HCT116 (cell line): ENCODE measurements around the gene GPR176. TPM values are rescaled to one million over a fixed set of nuclear protein-coding genes. Genes with fewer than 3 reads are reported as not detected.

Experiments used
- ATAC-seq: fragments of 200-7000 bp; cut with Tn5 transposase; 2 replicates; pipeline ENCODE4 v1.9.1; 2020; ENCODE audit warnings: mild to moderate bottlenecking, moderate library complexity
- BruUV-seq: library from RNA; stranded (reverse); fragments of 400-500 nt; replicated peaks from 2 replicates; lab custom pipeline; 2021; lab: Mats Ljungman, UMichigan
- CTCF ChIA-PET: fragments of 300-600 bp; sonication (Branson Sonifier 250); formaldehyde crosslinking; loops from one replicate; lab custom pipeline; 2021; ENCODE audit warnings: antibody characterized with exemption; lab: Charles Lee
- POLR2A ChIA-PET: fragments of 300-600, 350-600 bp; sonication (Branson Sonifier 250); formaldehyde crosslinking; loops from one replicate; lab custom pipeline; 2021; ENCODE audit warnings: antibody characterized with exemption; lab: Charles Lee
- RAD21 ChIA-PET, 2 experiments: fragments of 300-600 bp; sonication (Branson Sonifier 250); formaldehyde crosslinking; loops; one replicate each; lab custom pipeline; 2023; ENCODE audit warnings: low total read pairs in 2 of 2; ENCODE audit not compliant: uncharacterized antibody in 2 of 2, unreplicated experiment in 2 of 2, low non-redundant PET in 1 of 2; lab: Charles Lee
- DNase-seq: peaks from one replicate; pipeline ENCODE4 v3.0.0-alpha.2; 2010; ENCODE audit warnings: low read depth, low spot score
- H2AFZ ChIP-seq: fragments of 200-600 bp; shearing (Covaris generic), sonication (generic); 2 replicates; pipeline ENCODE4 v1.6.1; 2017; ENCODE audit warnings: low read depth, mixed run types, mixed read lengths, antibody characterized with exemption, low read length; ENCODE audit not compliant: poor library complexity, severe bottlenecking
- H3K27ac ChIP-seq: 2 replicates; pipeline ENCODE4 v1.5.1; 2012; ENCODE audit warnings: low read depth, low read length
- H3K27me3 ChIP-seq: fragments of 200-600 bp; sonication (generic); 2 replicates; pipeline ENCODE4 v1.6.1; 2016; ENCODE audit warnings: mixed run types, low read length, mixed read lengths; ENCODE audit not compliant: insufficient read depth
- H3K36me3 ChIP-seq, 2 experiments: fragments of 200-500 bp in 1 of 2; fragments of 200-600 bp in 1 of 2; sonication (Bioruptor generic) in 1 of 2; sonication (generic) in 1 of 2; 2 replicates each; pipeline versions ENCODE4 v1.5.1 to v1.6.1; 2014 to 2016; ENCODE audit warnings: low read length in 2 of 2, inconsistent platforms in 1 of 2, mixed read lengths in 1 of 2, mixed run types in 1 of 2; ENCODE audit not compliant: insufficient read depth in 2 of 2, control insufficient read depth in 1 of 2
- H3K4me1 ChIP-seq, 2 experiments: fragments of 200-600 bp in 1 of 2; sonication (generic) in 1 of 2; 2 replicates each; pipeline versions ENCODE4 v1.5.1 to v1.6.1; 2012 to 2017; ENCODE audit warnings: low read length in 2 of 2, inconsistent platforms in 1 of 2, mild to moderate bottlenecking in 1 of 2, mixed read lengths in 1 of 2, mixed run types in 1 of 2, moderate library complexity in 1 of 2; ENCODE audit not compliant: insufficient read depth in 2 of 2, control insufficient read depth in 1 of 2
- H3K4me2 ChIP-seq: fragments of 200-600 bp; sonication (generic); 2 replicates; pipeline ENCODE4 v1.6.1; 2017; ENCODE audit warnings: mixed run types, low read length, mixed read lengths
- H3K4me3 ChIP-seq, 2 experiments: fragments of 200-600 bp in 1 of 2; sonication (generic) in 1 of 2; replicated peaks in 1 of 2; 2 replicates each; pipeline ENCODE4 v1.5.1; 2011 to 2016; ENCODE audit warnings: low read length in 2 of 2, control low read depth in 1 of 2, low read depth in 1 of 2, mild to moderate bottlenecking in 1 of 2, mixed read lengths in 1 of 2, mixed run types in 1 of 2
- H3K79me2 ChIP-seq: fragments of 200-600 bp; sonication (generic); 2 replicates; pipeline ENCODE4 v1.6.1; 2017; ENCODE audit warnings: mild to moderate bottlenecking, mixed run types, low read length, moderate library complexity, mixed read lengths; ENCODE audit not compliant: insufficient read depth
- H3K9ac ChIP-seq: fragments of 200-600 bp; sonication (generic); 2 replicates; pipeline ENCODE4 v1.6.1; 2016; ENCODE audit warnings: low read length, mixed read lengths
- H3K9me2 ChIP-seq: fragments of 200-600 bp; sonication (generic), shearing (Covaris generic); 2 replicates; pipeline ENCODE4 v1.6.1; 2017; ENCODE audit warnings: mixed run types, mild to moderate bottlenecking, moderate library complexity; ENCODE audit not compliant: insufficient read depth
- H3K9me3 ChIP-seq, 2 experiments: fragments of 200-500 bp in 1 of 2; fragments of 200-600 bp in 1 of 2; sonication (Bioruptor generic) in 1 of 2; sonication (generic) in 1 of 2; 2 replicates each; pipeline ENCODE4 v1.6.1; 2014 to 2017; ENCODE audit warnings: low read length in 2 of 2, mixed read lengths in 2 of 2, inconsistent platforms in 1 of 2, low read depth in 1 of 2, mild to moderate bottlenecking in 1 of 2, mixed run types in 1 of 2, moderate library complexity in 1 of 2; ENCODE audit not compliant: control insufficient read depth in 1 of 2, insufficient read depth in 1 of 2
- H4K20me1 ChIP-seq: fragments of 200-600 bp; sonication (generic), shearing (Covaris generic); 2 replicates; pipeline ENCODE4 v1.6.1; 2017; ENCODE audit warnings: mixed run types, mild to moderate bottlenecking, moderate library complexity; ENCODE audit not compliant: insufficient read depth
- ATF3 ChIP-seq: IDR thresholded peaks from 2 replicates; pipeline ENCODE4 v1.6.1; 2012
- CTCF ChIP-seq, 3 experiments: fragments of 200-600 bp in 1 of 3; sonication (generic) in 1 of 3; IDR thresholded peaks in 2 of 3; conservative IDR thresholded peaks in 1 of 3; 2 replicates each; pipeline ENCODE4 v1.5.1; 2012 to 2017; ENCODE audit warnings: low read depth in 2 of 3, low read length in 2 of 3, antibody characterized with exemption in 1 of 3, borderline replicate concordance in 1 of 3, control low read depth in 1 of 3, mild to moderate bottlenecking in 1 of 3, mixed read lengths in 1 of 3, mixed run types in 1 of 3, moderate library complexity in 1 of 3; ENCODE audit not compliant: insufficient read depth in 1 of 3
- EZH2phosphoT487 ChIP-seq: fragments of 200-600 bp; IDR thresholded peaks from 2 replicates; pipeline ENCODE4 v1.6.1; 2018; ENCODE audit warnings: antibody characterized with exemption, borderline replicate concordance
- FOSL1 ChIP-seq: IDR thresholded peaks from 2 replicates; pipeline ENCODE4 v1.6.1; 2012; ENCODE audit warnings: low read depth
- JUND ChIP-seq: IDR thresholded peaks from 2 replicates; pipeline ENCODE4 v1.6.1; 2012
- MAX ChIP-seq: IDR thresholded peaks from 2 replicates; pipeline ENCODE4 v1.6.1; 2012
- POLR2A ChIP-seq: IDR thresholded peaks from 2 replicates; pipeline ENCODE4 v1.7.0; 2011; ENCODE audit warnings: borderline replicate concordance; ENCODE audit not compliant: insufficient read depth, insufficient read length; ENCODE audit errors: extremely low read depth
- POLR2AphosphoS5 ChIP-seq: IDR thresholded peaks from 2 replicates; pipeline ENCODE4 v1.6.1; 2011; ENCODE audit warnings: mild to moderate bottlenecking, low read depth, low read length, moderate library complexity
- REST ChIP-seq: IDR thresholded peaks from 2 replicates; pipeline ENCODE4 v1.6.1; 2012; ENCODE audit warnings: low read depth
- SIN3A ChIP-seq: IDR thresholded peaks from 2 replicates; pipeline ENCODE4 v1.6.1; 2012; ENCODE audit warnings: low read depth
- SRF ChIP-seq: IDR thresholded peaks from 2 replicates; pipeline ENCODE4 v1.6.1; 2012; ENCODE audit warnings: low read depth
- TCF7L2 ChIP-seq: IDR thresholded peaks from 2 replicates; pipeline ENCODE4 v1.7.0; 2011; ENCODE audit warnings: borderline replicate concordance, inconsistent platforms; ENCODE audit not compliant: insufficient read depth, insufficient read length; ENCODE audit errors: extremely low read depth
- intact Hi-C: fragments of 100-400 bp; cut with micrococcal nuclease; formaldehyde crosslinking; loops from 2 replicates; pipeline ENCODE4 v1.10.0; 2022
- total RNA-seq: library from RNA; stranded (reverse); gene quantifications from one replicate; pipeline ENCODE4 v1.2.1, GENCODE V29; 2021; ENCODE audit not compliant: unreplicated experiment

The GPR176 gene
- total RNA-seq, 1 experiment from 2014 or later, result 1.7 TPM

- H3K79me2 ChIP-seq, result no peaks in the 10 kb centered on the region
Measured at GRCh38 chr15:39860200-39860599, 59.9 kb downstream of the GPR176 start.

More at GRCh38 chr15:39860200-39860599, 59.9 kb downstream of the GPR176 start:
- intact Hi-C loops, result no loop called here
- no peaks in the 10 kb centered on the region for H3K4me1 ChIP-seq
- no peaks in the 10 kb centered on the region for H3K27me3 ChIP-seq
- H3K9me2 ChIP-seq, result peaks cover 4% of the 10 kb centered on the region; the same call in 1 of the 2 replicates
- no peak overlapping the region for H3K27ac ChIP-seq
- ChIA-PET POLR2A (interaction anchor here (0.6 kb wide), 1 partner anchor 562 kb away, joined by 4 read pairs; no protein-coding TSS in a partner anchor), CTCF (no interaction called here), RAD21 (no interaction called here)
- ATAC-seq (no peak), DNase-seq (no peak)
- no peak for TF ChIP-seq CTCF (IDR thresholded peaks at IDR 0.05 in 2 of 3, conservative IDR thresholded peaks at IDR 0.05 in 1 of 3; ENCODE audit: borderline replicate concordance in 1 of 3, insufficient read depth in 1 of 3, low read depth in 2 of 3, low read length in 2 of 3)
- no peak for TF ChIP-seq TCF7L2
- no peak for TF ChIP-seq POLR2A
- TF ChIP-seq POLR2AphosphoS5, result no peak
- TF ChIP-seq FOSL1, result no peak
- no peak for TF ChIP-seq JUND
- no peak for TF ChIP-seq ATF3
- no peak for TF ChIP-seq MAX
- no peak for TF ChIP-seq SIN3A
- TF ChIP-seq SRF, result no peak
- no peak for TF ChIP-seq EZH2phosphoT487
- no peak for TF ChIP-seq REST
- no peak overlapping the region for H3K4me3 ChIP-seq
- no peak overlapping the region for H3K4me2 ChIP-seq
- BruUV-seq, result no TSS peak
- H3K9ac ChIP-seq, result no peak overlapping the region
- H4K20me1 ChIP-seq, result no peaks in the 10 kb centered on the region
- H3K9me3 ChIP-seq, result no peaks in the 10 kb centered on the region
- H2AFZ ChIP-seq, result no peak overlapping the region
- no peaks in the 10 kb centered on the region for H3K36me3 ChIP-seq
